ENCODE measurements around the gene ZNF568. TPM values are rescaled to one million over a fixed set of nuclear protein-coding genes. Genes with fewer than 3 reads are reported as not detected.

The ZNF568 gene
- total RNA-seq, 1 donor from 2014 or later, result 9.3 TPM

DNA sequence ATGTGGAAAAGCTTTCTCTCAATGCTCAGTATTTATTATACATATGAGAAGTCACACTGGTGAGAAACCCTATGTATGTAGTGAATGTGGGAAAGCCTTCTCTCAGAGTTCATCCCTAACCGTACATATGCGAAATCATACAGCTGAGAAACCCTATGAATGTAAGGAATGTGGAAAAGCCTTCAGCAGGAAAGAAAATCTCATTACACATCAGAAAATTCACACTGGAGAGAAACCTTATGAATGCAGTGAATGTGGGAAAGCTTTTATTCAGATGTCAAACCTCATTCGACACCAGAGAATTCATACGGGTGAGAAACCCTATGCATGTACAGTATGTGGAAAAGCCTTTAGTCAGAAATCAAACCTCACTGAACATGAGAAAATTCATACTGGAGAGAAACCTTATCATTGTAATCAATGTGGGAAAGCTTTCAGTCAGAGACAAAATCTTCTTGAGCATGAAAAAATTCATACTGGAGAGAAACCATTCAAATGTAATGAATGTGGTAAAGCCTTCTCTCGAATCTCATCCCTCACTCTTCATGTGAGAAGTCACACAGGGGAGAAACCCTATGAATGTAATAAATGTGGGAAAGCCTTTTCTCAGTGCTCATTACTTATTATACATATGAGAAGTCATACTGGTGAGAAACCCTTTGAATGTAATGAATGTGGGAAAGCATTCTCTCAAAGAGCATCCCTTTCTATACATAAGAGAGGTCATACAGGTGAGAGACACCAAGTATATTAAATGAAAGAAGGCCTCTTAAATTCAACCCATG is 34.4 kb downstream of the ZNF568 start:
- H3K9me3 Mint-ChIP-seq (ENCODE audit: unreplicated experiment), result peaks cover 3% of the 10 kb centered on the region
- no peaks in the 10 kb centered on the region for H3K27me3 Mint-ChIP-seq (ENCODE audit: unreplicated experiment)
- no peak for TF ChIP-seq CTCF (IDR thresholded peaks at IDR 0.05; ENCODE audit: partially characterized antibody, unreplicated experiment)
- no peak overlapping the region for H3K4me3 Mint-ChIP-seq (ENCODE audit: unreplicated experiment)
- H3K36me3 Mint-ChIP-seq (ENCODE audit: unreplicated experiment), result peaks cover 32% of the 10 kb centered on the region
- DNase-seq, result no peak
- no peaks in the 10 kb centered on the region for H3K4me1 Mint-ChIP-seq (ENCODE audit: low read depth, unreplicated experiment)
- no peak overlapping the region for H3K27ac Mint-ChIP-seq (ENCODE audit: unreplicated experiment)

DNA sequence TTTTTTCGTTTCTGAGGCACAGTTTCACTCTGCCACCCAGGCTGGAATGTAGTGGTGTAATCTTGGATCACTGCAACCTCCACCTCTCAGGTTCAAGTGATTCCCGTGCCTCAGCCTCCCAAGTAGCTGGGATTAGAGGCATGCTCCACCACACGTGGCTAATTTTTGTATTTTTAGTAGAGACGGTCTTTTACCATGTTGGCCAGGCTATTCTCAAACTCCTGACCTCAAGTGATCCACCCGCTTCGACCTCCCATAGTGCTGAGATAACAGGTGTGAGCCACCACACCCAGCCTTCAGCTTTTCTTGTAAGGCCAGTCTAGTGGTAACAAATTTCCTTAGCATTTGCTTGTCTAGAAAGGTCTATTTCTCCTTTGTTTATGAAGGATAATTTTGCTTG is 46.2 kb downstream of the ZNF568 start:
- peaks cover 15% of the 10 kb centered on the region for H3K9me3 Mint-ChIP-seq (ENCODE audit: unreplicated experiment)
- no peak overlapping the region for H3K4me3 Mint-ChIP-seq (ENCODE audit: unreplicated experiment)
- no peak overlapping the region for H3K27ac Mint-ChIP-seq (ENCODE audit: unreplicated experiment)
- H3K36me3 Mint-ChIP-seq (ENCODE audit: unreplicated experiment), result peaks cover 8% of the 10 kb centered on the region
- TF ChIP-seq CTCF (IDR thresholded peaks at IDR 0.05; ENCODE audit: partially characterized antibody, unreplicated experiment), result no peak
- no peak for DNase-seq
- H3K27me3 Mint-ChIP-seq (ENCODE audit: unreplicated experiment), result peaks cover 4% of the 10 kb centered on the region
- no peaks in the 10 kb centered on the region for H3K4me1 Mint-ChIP-seq (ENCODE audit: low read depth, unreplicated experiment)

DNA sequence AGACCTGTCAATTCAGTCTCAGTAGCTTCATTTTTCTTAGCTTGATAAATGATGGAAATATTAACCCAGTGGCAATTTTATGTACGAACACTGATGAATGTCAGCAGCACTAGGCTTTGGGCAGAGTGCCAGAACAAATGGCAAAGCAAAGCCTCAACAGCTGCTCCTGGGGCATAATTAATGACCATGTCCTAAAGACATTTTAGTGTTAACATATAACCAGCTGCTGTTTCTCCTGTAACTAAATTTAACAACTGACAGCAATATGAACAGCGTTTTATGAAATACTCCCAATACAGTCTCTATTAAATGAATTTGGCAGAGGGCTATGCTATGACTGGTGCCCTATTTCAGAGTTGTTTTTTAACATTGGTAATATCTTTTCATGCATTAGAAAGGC is 47.1 kb downstream of the ZNF568 start:
- Mint-ChIP-seq H3K4me3 (ENCODE audit: unreplicated experiment) (no peak overlapping the region), H3K9me3 (ENCODE audit: unreplicated experiment) (peaks cover 17% of the 10 kb centered on the region), H3K27me3 (ENCODE audit: unreplicated experiment) (peaks cover 4% of the 10 kb centered on the region), H3K36me3 (ENCODE audit: unreplicated experiment) (peaks cover 8% of the 10 kb centered on the region), H3K27ac (ENCODE audit: unreplicated experiment) (no peak overlapping the region), H3K4me1 (ENCODE audit: low read depth, unreplicated experiment) (no peaks in the 10 kb centered on the region)
- TF ChIP-seq CTCF (IDR thresholded peaks at IDR 0.05; ENCODE audit: partially characterized antibody, unreplicated experiment), result no peak
- no peak for DNase-seq

DNA sequence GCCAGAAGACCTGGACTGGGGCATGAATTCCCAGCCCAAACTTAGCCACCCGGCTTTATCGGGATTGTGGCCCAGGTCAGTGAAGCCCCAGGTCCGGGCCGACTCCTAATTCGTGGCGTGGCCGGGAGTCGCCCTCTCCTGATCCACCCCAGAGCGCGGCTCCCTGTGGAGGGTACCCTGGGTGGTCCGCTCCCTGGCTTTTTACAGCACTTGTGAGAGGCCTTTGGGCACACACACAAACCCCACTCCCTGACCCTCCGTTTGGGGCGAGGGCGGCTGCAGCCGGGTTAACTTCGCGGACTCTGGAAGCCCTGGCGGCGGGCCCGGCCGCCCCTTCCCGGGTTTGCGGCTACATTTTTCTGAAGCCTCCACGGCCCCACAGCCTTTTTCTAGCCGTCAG is 56.4 kb downstream of the ZNF568 start:
- H3K27me3 Mint-ChIP-seq (ENCODE audit: unreplicated experiment), result peaks cover 11% of the 10 kb centered on the region
- no peaks in the 10 kb centered on the region for H3K4me1 Mint-ChIP-seq (ENCODE audit: low read depth, unreplicated experiment)
- H3K4me3 Mint-ChIP-seq (ENCODE audit: unreplicated experiment), result peak overlapping the region; percentile 94
- DNase-seq, result peak; percentile 12
- peaks cover 4% of the 10 kb centered on the region for H3K36me3 Mint-ChIP-seq (ENCODE audit: unreplicated experiment)
- TF ChIP-seq CTCF (IDR thresholded peaks at IDR 0.05; ENCODE audit: partially characterized antibody, unreplicated experiment), result no peak
- H3K27ac Mint-ChIP-seq (ENCODE audit: unreplicated experiment), result no peak overlapping the region
- H3K9me3 Mint-ChIP-seq (ENCODE audit: unreplicated experiment), result peaks cover 2% of the 10 kb centered on the region

DNA sequence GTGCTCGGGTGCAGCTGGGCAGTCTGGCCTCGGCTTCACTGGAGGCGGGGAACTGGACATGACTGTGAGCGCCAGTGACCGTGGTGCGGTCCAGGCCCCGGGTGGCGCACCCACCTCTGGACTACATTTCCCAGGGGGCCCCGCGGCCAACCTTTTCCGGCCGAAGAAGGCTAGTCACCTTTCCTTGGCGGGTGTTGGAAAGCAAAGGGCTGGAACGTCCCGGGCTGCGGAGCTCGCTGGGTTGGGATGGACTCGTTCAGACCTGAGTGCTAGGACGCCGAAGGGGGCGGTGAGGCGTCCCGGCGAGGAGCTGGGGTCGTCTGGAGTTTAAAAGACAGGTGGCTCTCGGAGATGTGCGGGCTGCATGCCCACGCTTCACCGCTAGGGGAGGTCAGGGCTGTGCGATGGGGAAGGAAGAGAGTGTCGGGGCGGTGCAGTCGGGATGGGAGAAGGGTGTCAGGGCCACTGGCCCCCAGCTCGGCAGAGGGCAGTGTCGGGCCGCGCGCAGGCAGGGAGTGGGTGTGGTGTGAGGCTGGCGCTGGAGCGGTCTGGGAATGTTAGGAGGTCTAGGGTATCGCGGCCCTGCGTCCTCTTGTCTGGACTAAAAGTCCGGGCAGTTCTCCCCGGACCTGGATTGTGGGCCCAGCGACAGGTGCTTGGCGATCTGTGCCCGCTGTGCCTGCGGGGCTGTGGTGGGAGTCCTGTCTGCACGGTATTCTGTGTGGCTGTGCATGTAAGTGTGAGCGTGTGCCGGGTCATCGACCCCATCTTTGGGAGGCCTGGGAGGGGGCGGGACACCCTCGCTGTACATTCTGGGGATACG is 57.1 kb downstream of the ZNF568 start:
- DNase-seq, result peak; percentile 83
- Mint-ChIP-seq H3K9me3 (ENCODE audit: unreplicated experiment) (peaks cover under 1% of the 10 kb centered on the region), H3K36me3 (ENCODE audit: unreplicated experiment) (peaks cover 5% of the 10 kb centered on the region), H3K27ac (ENCODE audit: unreplicated experiment) (no peak overlapping the region), H3K4me1 (ENCODE audit: low read depth, unreplicated experiment) (no peaks in the 10 kb centered on the region), H3K27me3 (ENCODE audit: unreplicated experiment) (peaks cover 11% of the 10 kb centered on the region), H3K4me3 (ENCODE audit: unreplicated experiment) (peak overlapping the region; percentile 94)
- peak; percentile 42 for TF ChIP-seq CTCF (IDR thresholded peaks at IDR 0.05; ENCODE audit: partially characterized antibody, unreplicated experiment)
